K562 (cell line): ENCODE measurements around the gene ENOSF1. TPM values are rescaled to one million over a fixed set of nuclear protein-coding genes. Genes with fewer than 3 reads are reported as not detected.

Experiments
- CHAMP1 ChIP-seq: fragments of 450-650 bp; IDR thresholded peaks from 2 replicates; pipeline ENCODE4 v1.6.1; 2016; ENCODE audit warnings: mild to moderate bottlenecking
- CREM ChIP-seq: IDR thresholded peaks from 2 replicates; pipeline ENCODE4 v1.6.1; 2014; ENCODE audit warnings: antibody characterized with exemption, low read depth
- ETS1 ChIP-seq: conservative IDR thresholded peaks from 2 replicates; pipeline ENCODE4 v1.6.1; 2011; ENCODE audit warnings: low read depth, mild to moderate bottlenecking, low read length; ENCODE audit not compliant: control insufficient read depth
- EZH2 ChIP-seq: IDR thresholded peaks from 2 replicates; pipeline ENCODE4 v1.6.1; 2012; ENCODE audit warnings: low read depth, mild to moderate bottlenecking, inconsistent platforms, low read length, borderline replicate concordance
- GTF2B ChIP-seq: IDR thresholded peaks from 2 replicates; pipeline ENCODE4 v1.6.1; 2011; ENCODE audit not compliant: insufficient read length; ENCODE audit errors: extremely low read depth
- NBN ChIP-seq: fragments of 450-650 bp; IDR thresholded peaks from 2 replicates; pipeline ENCODE4 v1.6.1; 2016; ENCODE audit warnings: low read depth, mild to moderate bottlenecking
- RBFOX2 ChIP-seq: fragments of 200-400 bp; formaldehyde crosslinking; IDR thresholded peaks from 2 replicates; pipeline ENCODE4 v1.6.1; 2017; ENCODE audit warnings: low read depth, mild to moderate bottlenecking, low read length, moderate library complexity
- TAF7 ChIP-seq: fragments of 450-650 bp; IDR thresholded peaks from 2 replicates; pipeline ENCODE4 v1.6.1; 2016; ENCODE audit warnings: missing genetic modification characterization, missing compliant biosample characterization
- TCF15 ChIP-seq: fragments of 250-450 bp; sonication (Bioruptor Pico); IDR thresholded peaks from 2 replicates; pipeline ENCODE4 v1.8.0; 2022; ENCODE audit warnings: moderate library complexity, mild to moderate bottlenecking, inconsistent platforms
- TFE3 ChIP-seq: fragments of 450-650 bp; formaldehyde crosslinking; IDR thresholded peaks from 2 replicates; pipeline ENCODE4 v1.4.0; 2020; ENCODE audit warnings: mild to moderate bottlenecking, mixed read lengths
- YY1 ChIP-seq, 3 experiments: IDR thresholded peaks; 2 replicates each; pipeline ENCODE4 v1.6.1; 2011; ENCODE audit warnings: low read length in 2 of 3, mild to moderate bottlenecking in 2 of 3, moderate library complexity in 2 of 3, borderline replicate concordance in 1 of 3, control low read depth in 1 of 3, low read depth in 1 of 3; ENCODE audit not compliant: insufficient read depth in 3 of 3, insufficient replicate concordance in 2 of 3, control insufficient read depth in 1 of 3, insufficient read length in 1 of 3; ENCODE audit errors: extremely low read depth in 1 of 3
- ZBTB12 ChIP-seq: fragments of 250-450 bp; sonication (Bioruptor Pico); IDR thresholded peaks from 2 replicates; pipeline ENCODE4 v1.4.0; 2020
- ZNF263 ChIP-seq: sonication (generic); formaldehyde crosslinking; IDR thresholded peaks from 2 replicates; pipeline ENCODE4 v1.8.0; 2022; ENCODE audit warnings: mild to moderate bottlenecking, missing genetic modification reagents, borderline replicate concordance
- ZNF518B ChIP-seq: fragments of 250-450 bp; sonication (Bioruptor Pico); IDR thresholded peaks from 2 replicates; pipeline ENCODE4 v1.5.0; 2021; ENCODE audit warnings: mild to moderate bottlenecking, moderate library complexity
- polyA plus RNA-seq, 8 experiments: library from polyadenylated mRNA; depleted of rRNA in 4 of 8; stranded (reverse) in 5 of 8; unstranded in 3 of 8; fragments of >200 nt; fragmentation: Nextera tagmentation in 2 of 8; fragmentation: Illumina TruSeq in 1 of 8; extraction: Ambion mirVana in 2 of 8; extraction: Trizol in 1 of 8; gene quantifications; 2 replicates each; pipeline versions ENCODE4 v1.2.1 to v1.2.3, GENCODE V29; 2011 to 2014; ENCODE audit warnings: inconsistent platforms in 1 of 8, missing spikeins in 1 of 8
- total RNA-seq, 7 experiments: library from RNA; depleted of rRNA in 6 of 7; stranded (reverse); fragments of >200 nt in 6 of 7; fragmentation: Illumina TruSeq in 2 of 7; extraction: Trizol in 2 of 7; gene quantifications; 2 replicates each; pipeline versions ENCODE4 v1.2.1 to v1.2.3, GENCODE V29; 2011 to 2021; ENCODE audit warnings: low replicate concordance in 1 of 7

Gene ENOSF1
- total and polyA plus RNA-seq, 9 of the 15 experiments (the other 6 are each of a cell fraction or from before 2014, with no cell fraction given), result 15.5 to 66.4 (median 46.5) TPM

- no peak for TF ChIP-seq ZNF518B (CRISPR knock-in tag)
- TF ChIP-seq TFE3 (CRISPR knock-in tag), result no peak
- TF ChIP-seq NBN, result no peak
- TF ChIP-seq GTF2B, result no peak
- no peak for TF ChIP-seq EZH2
- peak; percentile 43 to 90 (median 89) for TF ChIP-seq YY1 (IDR thresholded peaks at IDR 0.05; ENCODE audit: borderline replicate concordance in 1 of 3, control insufficient read depth in 1 of 3, extremely low read depth in 1 of 3, insufficient read depth in 3 of 3, insufficient read length in 1 of 3, insufficient replicate concordance in 2 of 3, low read depth in 1 of 3, low read length in 2 of 3)
- peak; percentile 95 for TF ChIP-seq RBFOX2
- TF ChIP-seq CREM, result peak; percentile 29; the same call in 1 of the 2 replicates
- TF ChIP-seq CHAMP1, result peak; percentile 98
- no peak for TF ChIP-seq ZBTB12 (CRISPR knock-in tag)
- peak; percentile 61 for TF ChIP-seq ZNF263 (CRISPR knock-in tag)
- TF ChIP-seq TCF15, result no peak
- TF ChIP-seq TAF7, result no peak
- peak; percentile 98 for TF ChIP-seq ETS1
These were observed at the start of gene ENOSF1 (continued) for GRCh38 chr18:712401-713134.
